CD4-positive, alpha-beta T cell treated with Interleukin-17A for 1 hour (primary cell): ENCODE measurements around the gene ENTR1.
A peak's percentile ranks its signal among the peaks of the same experiment; 100 is the strongest.
"Not testable (repeated sequence)": the region's sequence is repeated elsewhere in the genome, so short reads cannot be mapped to it uniquely, and the experiment has no call there.

ENCODE experiments used
- DNase-seq: peaks from one replicate; pipeline ENCODE4 v3.0.0-alpha.2; 2020

Gene ENTR1

GRCh38 chr9:136416914-136417313 is 6.5 kb upstream of the ENTR1 start:
- no peak for DNase-seq

GRCh38 chr9:136416427-136416826 is 6.0 kb upstream of the ENTR1 start:
- no peak for DNase-seq

GRCh38 chr9:136412962-136413361 is 2.5 kb upstream of the ENTR1 start:
- DNase-seq, result no peak

- no peak for DNase-seq
Measured at GRCh38 chr9:136411378-136411777, 964 bp upstream of the ENTR1 start.

GRCh38 chr9:136409557-136410455 is 608 bp downstream of the ENTR1 start:
- peak; percentile 35 for DNase-seq

- no peak for DNase-seq
Measured at GRCh38 chr9:136407911-136408310, 2.5 kb downstream of the ENTR1 start.

GRCh38 chr9:136407061-136407460 is 3.4 kb downstream of the ENTR1 start:
- not testable (repeated sequence) for DNase-seq

- not testable (repeated sequence) for DNase-seq
Measured at GRCh38 chr9:136405904-136406303, 4.5 kb downstream of the ENTR1 start.

GRCh38 chr9:136405481-136405880 is 4.9 kb downstream of the ENTR1 start:
- no peak for DNase-seq

- no peak for DNase-seq
Measured at GRCh38 chr9:136404801-136405136, 5.6 kb downstream of the ENTR1 start.

GRCh38 chr9:136403915-136404800 is 6.3 kb downstream of the ENTR1 start:
- DNase-seq, result peak; percentile 67

GRCh38 chr9:136403538-136403914 is 6.9 kb downstream of the ENTR1 start:
- DNase-seq, result peak; percentile 90

- no peak for DNase-seq
Measured at GRCh38 chr9:136402067-136402466, 8.3 kb downstream of the ENTR1 start.

GRCh38 chr9:136401173-136401922 is 9.1 kb downstream of the ENTR1 start:
- no peak for DNase-seq

- peak; percentile 87 for DNase-seq
Measured at GRCh38 chr9:136400038-136400834, 10.2 kb downstream of the ENTR1 start, which contains the start of gene SNAPC4. Gene SNAPC4, minus strand, starts transcription at chr9:136400170. Its CDS starts 1,742 bp downstream, at chr9:136398428.

GRCh38 chr9:136399176-136400037 is 11.0 kb downstream of the ENTR1 start:
- DNase-seq, result peak; percentile 54

GRCh38 chr9:136398286-136398685 is 12.1 kb downstream of the ENTR1 start:
- no peak for DNase-seq

- no peak for DNase-seq
Measured at GRCh38 chr9:136397643-136398042, 12.8 kb downstream of the ENTR1 start.

GRCh38 chr9:136396219-136396515 is 14.2 kb downstream of the ENTR1 start:
- DNase-seq, result no peak

- DNase-seq, result no peak
Measured at GRCh38 chr9:136395345-136396218, 14.8 kb downstream of the ENTR1 start.
